Myocyte (in vitro differentiated cells): ENCODE measurements around the gene METRN. TPM values are rescaled to one million over a fixed set of nuclear protein-coding genes. Genes with fewer than 3 reads are reported as not detected.

Experiments
- DNase-seq: peaks from one replicate; pipeline ENCODE4 v3.0.0-alpha.2; 2012; ENCODE audit warnings: low read depth
- total RNA-seq: library from RNA; depleted of rRNA; stranded (reverse); fragments of >200 nt; gene quantifications from 2 replicates; pipeline ENCODE4 v1.2.3, GENCODE V29; 2014

The METRN gene
- total RNA-seq, 1 donor from 2014 or later = 105 TPM

GRCh38 chr16:677316-678190, 37.4 kb upstream of the METRN start:
- no peak for DNase-seq

GRCh38 chr16:678209-678857, 36.6 kb upstream of the METRN start:
- DNase-seq = no peak

GRCh38 chr16:678858-679813, 35.8 kb upstream of the METRN start:
- DNase-seq = peak; percentile 11

- peak; percentile 86 for DNase-seq
These were observed 34.9 kb upstream of the METRN start, which contains the start of gene STUB1 for GRCh38 chr16:679814-680624. STUB1 (plus strand) TSS chr16:680410; CDS start chr16:680526, 116 bp downstream.

GRCh38 chr16:680625-680945, 34.3 kb upstream of the METRN start:
- no peak for DNase-seq

- no peak for DNase-seq
These were observed 33.8 kb upstream of the METRN start for GRCh38 chr16:680967-681745.

- DNase-seq = peak; percentile 34
These were observed 33.0 kb upstream of the METRN start for GRCh38 chr16:681746-682427.

GRCh38 chr16:682493-683395, 32.2 kb upstream of the METRN start:
- no peak for DNase-seq

- DNase-seq = no peak
These were observed 31.4 kb upstream of the METRN start for GRCh38 chr16:683396-684070.

- peak; percentile 96 for DNase-seq
These were observed 30.7 kb upstream of the METRN start, which contains the start of gene JMJD8 for GRCh38 chr16:684071-684794. JMJD8 (minus strand) TSS chr16:684334; CDS start chr16:684319, 15 bp downstream.

- no peak for DNase-seq
These were observed 29.8 kb upstream of the METRN start for GRCh38 chr16:684961-685696.

GRCh38 chr16:685967-686366, 29.0 kb upstream of the METRN start:
- DNase-seq = peak; percentile 49

- DNase-seq = no peak
These were observed 28.3 kb upstream of the METRN start for GRCh38 chr16:686459-687260.

GRCh38 chr16:687499-687898, 27.4 kb upstream of the METRN start:
- no peak for DNase-seq
